Neuron (in vitro differentiated cells): ENCODE data around the gene SKIDA1.

Experiments
- H2AFZ ChIP-seq: one replicate; pipeline ENCODE4 v1.6.1; 2013; ENCODE audit warnings: low read depth, mild to moderate bottlenecking, inconsistent platforms, low read length, moderate library complexity
- H3K27me3 ChIP-seq: one replicate; pipeline ENCODE4 v1.6.1; 2013; ENCODE audit warnings: low read length; ENCODE audit not compliant: insufficient read depth
- H3K36me3 ChIP-seq: one replicate; pipeline ENCODE4 v1.6.1; 2013; ENCODE audit warnings: low read length; ENCODE audit not compliant: insufficient read depth
- H3K4me1 ChIP-seq: one replicate; pipeline ENCODE4 v1.6.1; 2013; ENCODE audit warnings: low read length; ENCODE audit not compliant: insufficient read depth
- H3K4me3 ChIP-seq: 2 replicates; pipeline ENCODE4 v1.5.1; 2013; ENCODE audit warnings: mild to moderate bottlenecking, low read length, moderate library complexity
- H3K9me3 ChIP-seq: one replicate; pipeline ENCODE4 v1.6.1; 2013; ENCODE audit warnings: low read length

The SKIDA1 gene

DNA sequence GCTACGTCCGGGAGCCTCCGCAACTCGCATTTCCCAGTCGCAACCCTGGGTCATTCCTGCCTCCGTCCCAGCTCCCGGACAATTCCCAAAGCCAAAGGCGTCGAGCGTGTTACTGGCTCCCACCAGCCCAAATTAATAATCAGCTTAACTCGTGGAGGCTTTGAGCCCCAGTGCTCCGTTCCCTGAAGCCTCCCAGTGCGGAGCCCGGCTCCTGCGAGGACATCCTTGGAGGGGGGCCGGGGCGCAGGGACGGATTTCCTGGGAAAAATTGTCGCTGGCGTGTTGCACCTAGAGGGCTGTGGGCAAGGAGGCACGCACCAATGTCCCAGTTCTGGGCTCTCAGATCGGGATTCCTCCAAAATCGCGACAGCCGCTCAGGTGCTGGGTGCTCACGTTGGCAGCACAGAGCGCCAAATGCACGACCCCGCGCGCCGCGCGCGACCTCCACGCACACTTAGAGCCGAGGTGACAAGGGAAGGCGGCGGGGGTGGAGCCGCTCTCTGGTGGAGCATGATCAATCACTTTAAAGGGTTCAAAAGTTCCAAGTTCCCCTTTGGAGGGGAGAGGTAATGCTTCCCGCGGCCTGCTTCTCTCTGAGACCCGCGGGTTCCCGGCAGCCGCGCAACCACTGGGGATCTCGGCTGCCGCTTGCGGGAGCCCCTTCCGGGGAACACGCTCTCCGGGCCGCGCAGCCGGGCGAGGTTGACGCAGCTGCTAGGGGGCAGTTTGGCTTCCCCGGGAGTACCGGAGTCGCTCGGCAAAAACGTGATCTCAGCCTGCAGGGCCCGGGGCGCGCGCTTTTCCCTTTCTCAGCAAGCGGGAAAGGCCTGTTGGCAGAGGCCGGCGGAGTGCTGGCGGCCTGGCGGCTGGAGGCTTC lies 25.5 kb downstream of the SKIDA1 start:
- Histone ChIP-seq H3K9me3 (no peaks in the 10 kb centered on the region), H3K4me3 (peak overlapping the region; percentile 97), H3K4me1 (peaks cover 62% of the 10 kb centered on the region), H2AFZ (no peak overlapping the region), H3K36me3 (no peaks in the 10 kb centered on the region), H3K27me3 (no peaks in the 10 kb centered on the region)

DNA sequence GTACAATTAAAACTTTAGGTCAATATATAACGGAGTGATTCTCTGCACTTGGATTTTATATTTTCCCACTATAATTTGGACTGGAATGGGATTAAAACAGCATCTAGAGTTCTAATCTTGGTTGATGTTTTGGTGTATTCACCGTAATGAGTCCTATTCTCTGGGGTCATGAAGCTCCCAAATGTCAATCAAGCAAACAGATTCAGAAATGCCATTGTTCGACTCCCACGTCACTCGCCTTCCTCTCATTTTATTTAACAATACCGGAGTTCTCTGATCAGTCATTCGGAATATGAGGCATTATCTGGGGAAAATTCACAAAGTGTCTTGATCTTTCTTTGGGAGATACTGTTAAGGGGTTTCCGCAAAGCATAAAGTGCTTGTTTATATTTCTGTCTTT lies 26.5 kb downstream of the SKIDA1 start:
- no peak overlapping the region for H2AFZ ChIP-seq
- H3K4me1 ChIP-seq: peaks cover 64% of the 10 kb centered on the region
- H3K36me3 ChIP-seq: no peaks in the 10 kb centered on the region
- no peaks in the 10 kb centered on the region for H3K9me3 ChIP-seq
- H3K27me3 ChIP-seq: no peaks in the 10 kb centered on the region
- peak overlapping the region; percentile 97 for H3K4me3 ChIP-seq

DNA sequence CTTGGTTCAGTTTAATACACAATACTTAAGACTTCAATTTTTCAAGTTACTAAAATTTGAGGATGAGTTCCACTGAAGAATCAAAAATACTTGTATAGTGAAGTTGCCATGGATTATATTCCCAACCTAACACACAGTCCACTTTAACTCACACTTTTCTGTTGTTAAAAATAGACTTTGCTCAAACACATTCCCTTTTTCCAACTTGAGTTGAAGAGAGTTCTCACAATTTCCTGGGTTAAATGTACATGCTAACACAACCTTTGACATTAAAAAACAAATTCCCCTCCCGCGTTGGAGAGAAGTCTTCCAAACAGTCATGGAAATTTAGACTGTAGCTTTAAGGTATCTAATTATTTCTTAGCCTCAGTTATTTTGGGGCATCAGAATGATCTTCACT lies 27.1 kb downstream of the SKIDA1 start:
- H3K4me3 ChIP-seq: peak overlapping the region; percentile 97
- H3K4me1 ChIP-seq: peaks cover 61% of the 10 kb centered on the region
- no peak overlapping the region for H2AFZ ChIP-seq
- H3K36me3 ChIP-seq: no peaks in the 10 kb centered on the region
- H3K27me3 ChIP-seq: no peaks in the 10 kb centered on the region
- H3K9me3 ChIP-seq: no peaks in the 10 kb centered on the region

DNA sequence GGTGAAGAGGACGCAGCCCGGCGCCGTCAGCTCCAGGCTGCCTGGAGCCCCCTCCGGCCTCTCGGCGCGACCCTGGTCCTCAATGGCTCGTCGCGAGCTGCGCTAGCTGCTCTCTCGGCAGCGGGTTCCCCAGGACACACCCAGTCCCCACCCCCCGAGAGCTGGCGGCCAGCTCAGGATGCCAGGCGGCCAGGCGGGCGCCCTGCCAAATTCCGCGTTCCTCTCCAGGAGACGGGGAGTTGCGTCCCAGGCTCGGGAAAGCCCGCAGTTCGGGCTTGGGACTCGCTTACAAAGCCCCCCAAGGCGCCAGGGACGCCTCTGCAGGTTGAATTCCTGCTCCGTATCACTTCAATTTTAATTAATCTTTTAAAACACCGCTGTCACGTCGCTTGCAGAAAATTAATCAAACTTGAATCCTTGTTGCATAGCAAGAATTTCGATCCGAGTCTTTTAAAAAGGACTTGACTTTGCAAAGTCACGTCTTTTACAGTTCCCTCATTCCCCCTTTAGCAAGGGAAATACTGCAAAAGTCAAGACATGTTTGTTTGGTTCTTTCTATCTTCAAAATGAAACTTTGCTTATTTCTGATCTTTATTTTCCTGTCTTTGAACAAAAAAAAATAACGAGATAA lies 28.2 kb downstream of the SKIDA1 start:
- Histone ChIP-seq H3K4me3 (peak overlapping the region; percentile 97), H3K27me3 (no peaks in the 10 kb centered on the region), H3K4me1 (peaks cover 50% of the 10 kb centered on the region), H3K9me3 (no peaks in the 10 kb centered on the region), H3K36me3 (no peaks in the 10 kb centered on the region), H2AFZ (no peak overlapping the region)

DNA sequence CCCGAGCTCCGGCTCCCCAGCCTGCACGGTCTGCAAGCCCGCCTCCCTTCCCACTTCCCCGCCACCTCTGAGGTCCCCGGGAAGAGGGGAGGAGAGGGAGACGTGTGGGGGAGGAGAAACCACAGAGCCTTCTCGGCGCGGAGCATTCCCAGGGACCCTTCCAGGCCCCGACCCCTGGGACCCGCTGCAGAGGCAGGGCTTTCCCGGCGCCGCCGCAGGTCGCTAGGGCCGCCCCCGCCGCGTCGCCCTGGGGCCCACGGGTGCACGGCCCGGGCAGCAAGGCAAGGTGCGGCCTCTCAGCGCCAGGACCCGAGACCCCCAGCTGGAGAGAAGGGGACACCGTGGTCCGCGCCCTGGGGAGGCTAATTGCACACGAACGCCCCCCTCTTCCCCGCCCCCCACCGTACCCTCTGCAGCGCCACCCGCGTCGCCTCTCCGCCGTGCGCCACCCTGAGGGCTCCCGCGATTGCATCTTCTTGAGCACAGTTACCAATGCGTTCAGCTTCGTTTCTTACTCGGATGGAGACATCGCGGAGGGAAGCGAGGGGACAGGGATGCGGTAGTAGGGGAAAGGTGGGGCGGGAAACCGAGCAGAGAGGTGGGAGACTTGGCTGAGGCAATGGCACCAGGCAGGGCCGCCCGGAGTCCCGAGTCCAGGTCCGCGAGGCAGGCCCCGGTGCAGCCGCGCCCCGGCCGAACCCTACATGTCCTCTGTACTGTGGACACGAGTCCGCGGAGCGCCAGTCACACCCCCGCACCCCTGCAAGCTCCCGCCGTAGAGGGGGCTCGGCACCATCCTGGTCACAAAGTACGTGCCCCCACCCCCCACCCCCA lies 28.9 kb downstream of the SKIDA1 start:
- Histone ChIP-seq H3K4me3 (peak overlapping the region; percentile 97), H3K9me3 (no peaks in the 10 kb centered on the region), H3K27me3 (no peaks in the 10 kb centered on the region), H2AFZ (no peak overlapping the region), H3K4me1 (peaks cover 43% of the 10 kb centered on the region), H3K36me3 (no peaks in the 10 kb centered on the region)

DNA sequence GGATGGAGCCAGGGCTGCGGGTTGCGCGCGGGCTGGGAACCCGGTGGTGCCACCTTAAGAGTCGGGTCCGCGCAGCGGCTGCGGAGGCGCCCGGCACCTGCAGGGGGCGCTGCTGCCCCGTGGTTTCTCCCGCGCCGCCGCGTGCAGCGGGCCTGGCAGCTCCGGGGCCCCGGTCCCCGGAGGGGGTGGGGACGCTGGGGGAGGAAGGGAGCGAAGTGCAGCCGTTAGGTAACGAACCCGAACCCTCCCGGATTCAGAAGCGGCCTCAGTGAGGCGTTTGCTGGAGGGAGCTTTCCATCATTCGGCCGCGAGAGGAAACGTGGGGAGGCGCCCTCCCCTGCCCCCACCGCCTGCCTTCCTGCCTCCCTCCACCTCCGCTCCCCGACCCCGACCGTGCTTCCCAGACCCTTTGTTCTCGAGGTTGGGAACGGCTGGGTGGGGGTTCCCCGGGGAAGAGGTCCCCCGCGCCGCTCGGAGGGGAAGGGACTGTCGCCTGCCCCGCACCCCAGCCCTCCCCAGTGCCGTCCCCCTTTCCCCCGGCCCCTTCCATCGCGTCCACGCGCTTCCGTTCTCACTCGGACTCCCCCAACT lies 29.6 kb downstream of the SKIDA1 start:
- peaks cover 36% of the 10 kb centered on the region for H3K4me1 ChIP-seq

DNA sequence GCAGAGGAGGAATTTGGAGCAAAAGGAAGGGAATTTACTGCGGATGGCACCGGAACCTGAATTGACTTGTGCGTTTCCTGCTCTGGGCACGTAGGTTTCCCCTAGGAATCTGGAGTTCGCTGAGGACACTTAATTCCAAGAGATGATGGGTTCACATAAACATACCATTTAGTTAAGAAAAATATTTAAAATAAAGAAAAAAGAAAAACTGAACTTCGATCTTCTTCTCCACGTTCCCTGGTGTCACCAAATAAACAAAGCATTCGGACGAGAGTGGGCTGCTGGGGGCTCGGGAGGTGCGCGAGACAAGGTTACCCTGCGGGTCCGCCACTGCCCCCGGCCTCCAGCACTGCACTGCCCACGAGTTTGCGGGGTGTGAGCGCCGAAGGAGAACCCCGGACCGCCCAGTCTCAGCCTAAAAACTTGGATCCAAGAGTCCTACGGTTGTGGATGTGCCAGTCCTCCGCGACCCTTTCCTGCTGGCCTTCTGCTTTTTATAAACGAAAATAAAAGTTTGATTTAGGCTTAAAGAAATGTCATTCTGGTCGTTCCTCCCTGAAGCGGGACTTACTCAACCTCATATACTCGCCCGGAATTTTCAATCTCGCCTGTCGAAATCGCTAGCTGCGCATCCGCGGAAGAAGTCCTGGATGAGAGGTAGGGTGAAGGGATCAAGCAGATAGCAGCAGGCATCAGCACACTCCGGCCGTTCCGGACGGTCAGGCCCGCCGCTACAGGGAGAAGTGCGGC lies 30.3 kb downstream of the SKIDA1 start:
- no peaks in the 10 kb centered on the region for H3K27me3 ChIP-seq
- no peaks in the 10 kb centered on the region for H3K36me3 ChIP-seq
- peak overlapping the region; percentile 62 for H2AFZ ChIP-seq
- no peaks in the 10 kb centered on the region for H3K9me3 ChIP-seq
- H3K4me1 ChIP-seq: peaks cover 31% of the 10 kb centered on the region
- peak overlapping the region; percentile 97 for H3K4me3 ChIP-seq

More for the DNA sequence above, 29.6 kb downstream of the SKIDA1 start:
- Histone ChIP-seq H3K4me3 (peak overlapping the region; percentile 97), H3K36me3 (no peaks in the 10 kb centered on the region), H2AFZ (peak overlapping the region; percentile 21), H3K9me3 (no peaks in the 10 kb centered on the region), H3K27me3 (no peaks in the 10 kb centered on the region)

DNA sequence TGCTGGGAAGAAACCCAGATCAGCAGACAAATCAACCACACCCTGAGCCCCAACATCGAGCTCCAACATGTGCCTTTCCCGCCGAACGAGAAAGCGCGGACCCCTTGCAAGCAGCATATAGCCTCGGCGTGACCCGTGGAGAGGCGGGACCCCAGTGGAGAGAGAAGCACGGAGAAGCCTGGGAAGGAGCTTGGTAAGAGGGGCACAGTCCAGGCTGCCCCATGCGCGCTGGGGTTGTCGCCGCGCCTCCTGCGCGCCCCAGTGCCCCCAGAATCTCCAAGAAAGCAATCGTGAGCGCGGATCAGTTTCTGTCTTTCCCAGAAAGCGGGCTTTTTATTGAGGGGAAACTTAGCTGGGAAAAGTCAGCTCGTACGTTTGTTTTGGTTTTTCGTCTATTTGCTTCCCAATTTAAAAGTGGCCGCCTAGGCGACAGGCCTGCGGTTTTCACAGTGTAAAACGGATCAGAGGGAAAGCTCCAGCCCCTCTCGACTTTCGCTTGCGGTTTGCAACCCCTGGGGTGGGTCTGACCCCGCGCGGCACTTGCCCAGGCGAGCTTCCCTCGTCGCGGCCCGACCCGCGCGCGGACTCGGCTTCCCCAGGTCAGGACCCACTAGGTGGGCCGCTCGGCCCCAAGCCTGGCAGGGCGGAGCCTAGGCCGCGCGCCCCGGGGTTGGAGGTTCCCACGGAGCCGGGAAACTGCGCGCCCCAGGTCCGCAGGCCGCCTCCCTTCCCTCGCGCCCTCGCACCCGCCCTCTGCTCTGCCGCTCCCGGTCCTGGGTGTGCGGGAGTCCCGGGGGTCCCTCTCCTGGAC lies 31.1 kb downstream of the SKIDA1 start:
- Histone ChIP-seq H2AFZ (peak overlapping the region; percentile 62), H3K9me3 (no peaks in the 10 kb centered on the region)

DNA sequence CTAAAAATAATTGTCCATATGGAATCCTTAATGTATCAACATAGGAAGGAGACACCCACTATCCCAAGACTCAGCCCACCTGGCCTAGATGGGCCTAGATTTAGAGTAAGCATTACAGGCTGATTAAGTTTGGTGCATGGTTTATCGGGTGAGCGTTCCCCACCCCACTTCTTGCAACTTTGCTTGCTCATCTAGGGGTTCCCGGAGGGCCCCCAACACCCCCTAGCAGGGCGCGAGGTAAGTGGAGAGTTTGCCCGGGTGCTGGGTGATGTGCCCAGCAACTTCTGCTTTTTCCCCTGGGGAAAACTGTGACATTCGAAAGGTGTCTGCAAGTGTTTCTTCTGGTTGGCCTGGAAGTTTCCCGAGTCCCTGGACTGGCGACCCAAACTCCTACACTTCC lies 31.7 kb downstream of the SKIDA1 start:
- H3K4me3 ChIP-seq: peak overlapping the region; percentile 97
- no peaks in the 10 kb centered on the region for H3K36me3 ChIP-seq
- no peak overlapping the region for H2AFZ ChIP-seq
- no peaks in the 10 kb centered on the region for H3K9me3 ChIP-seq
- H3K4me1 ChIP-seq: peaks cover 27% of the 10 kb centered on the region
- no peaks in the 10 kb centered on the region for H3K27me3 ChIP-seq

More for the DNA sequence above, 31.1 kb downstream of the SKIDA1 start:
- no peaks in the 10 kb centered on the region for H3K36me3 ChIP-seq
- H3K4me1 ChIP-seq: peaks cover 27% of the 10 kb centered on the region
- no peaks in the 10 kb centered on the region for H3K27me3 ChIP-seq
- peak overlapping the region; percentile 97 for H3K4me3 ChIP-seq

DNA sequence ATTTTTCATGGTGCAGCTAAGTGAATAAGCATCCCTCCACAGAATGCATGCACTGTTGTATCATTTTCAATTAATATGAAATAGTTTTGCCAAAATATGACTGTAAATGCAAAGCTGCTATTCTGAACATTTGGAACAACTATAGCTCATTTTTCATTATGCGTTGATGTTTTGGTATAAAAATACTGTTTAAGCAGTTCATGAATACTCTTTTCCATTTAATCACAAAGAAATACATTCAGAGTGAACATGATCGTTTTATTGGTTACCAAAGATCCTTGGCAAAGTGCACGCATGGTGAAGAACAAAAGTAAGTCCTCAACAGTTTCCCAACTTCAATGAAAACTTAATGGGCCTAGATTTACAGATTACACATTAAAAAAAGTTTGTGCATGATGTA lies 33.1 kb downstream of the SKIDA1 start:
- no peak overlapping the region for H3K4me3 ChIP-seq
- peaks cover 18% of the 10 kb centered on the region for H3K4me1 ChIP-seq
- H2AFZ ChIP-seq: no peak overlapping the region
- no peaks in the 10 kb centered on the region for H3K9me3 ChIP-seq
- H3K27me3 ChIP-seq: no peaks in the 10 kb centered on the region
- no peaks in the 10 kb centered on the region for H3K36me3 ChIP-seq

DNA sequence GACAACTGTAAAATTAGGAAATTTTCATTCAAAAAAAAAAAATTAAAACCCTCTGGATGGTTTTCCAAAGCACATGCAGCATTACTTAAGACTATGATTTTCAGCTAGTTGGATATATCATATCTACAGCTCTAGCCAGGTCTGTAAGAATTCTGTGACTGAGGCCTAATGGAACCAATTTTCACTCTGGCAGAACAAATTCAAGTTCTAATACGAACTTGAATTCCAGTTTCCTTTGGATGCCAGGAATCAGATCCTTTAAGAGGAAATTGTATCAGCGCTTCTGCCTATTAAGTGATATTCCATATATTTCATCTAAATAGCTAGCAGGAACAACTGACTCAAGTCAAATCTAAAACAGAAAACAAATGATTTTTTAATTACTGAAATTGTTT lies 34.8 kb downstream of the SKIDA1 start:
- Histone ChIP-seq H3K9me3 (no peaks in the 10 kb centered on the region), H3K27me3 (no peaks in the 10 kb centered on the region), H3K4me3 (no peak overlapping the region), H2AFZ (no peak overlapping the region), H3K4me1 (peaks cover 17% of the 10 kb centered on the region), H3K36me3 (no peaks in the 10 kb centered on the region)
